Panc1 (cell line): ENCODE measurements around the gene C12orf54. TPM values are rescaled to one million over a fixed set of nuclear protein-coding genes. Genes with fewer than 3 reads are reported as not detected.
"Not testable (repeated sequence)": the region's sequence is repeated elsewhere in the genome, so short reads cannot be mapped to it uniquely, and the experiment has no call there.

Experiments used
- ATAC-seq: fragments of 200-7000 bp; cut with Tn5 transposase; 2 replicates; pipeline ENCODE4 v1.9.1; 2020; ENCODE audit warnings: mild to moderate bottlenecking, moderate library complexity
- BruUV-seq: library from RNA; stranded (reverse); fragments of 400-500 nt; replicated peaks from 2 replicates; lab custom pipeline; 2021; lab: Mats Ljungman, UMichigan
- CTCF ChIA-PET: fragments of 300-600 bp; sonication (Branson Sonifier 250); formaldehyde crosslinking; loops from one replicate; lab custom pipeline; 2022; ENCODE audit warnings: antibody characterized with exemption; lab: Charles Lee
- POLR2A ChIA-PET: fragments of 300-600 bp; sonication (Branson Sonifier 250); formaldehyde crosslinking; loops from one replicate; lab custom pipeline; 2022; ENCODE audit warnings: antibody characterized with exemption; lab: Charles Lee
- DNase-seq: peaks from one replicate; pipeline ENCODE4 v3.0.0-alpha.2; 2010; ENCODE audit warnings: low read depth, low spot score
- H3K27ac ChIP-seq: 2 replicates; pipeline ENCODE4 v1.5.1; 2011; ENCODE audit warnings: mild to moderate bottlenecking, low read length, inconsistent platforms
- H3K27me3 ChIP-seq: fragments of 200-500 bp; sonication (Bioruptor generic); 2 replicates; pipeline ENCODE4 v1.6.0; 2014; ENCODE audit warnings: low read length, inconsistent platforms; ENCODE audit not compliant: control insufficient read depth, insufficient read depth
- H3K36me3 ChIP-seq: fragments of 200-500 bp; sonication (Bioruptor generic); 2 replicates; pipeline ENCODE4 v1.5.1; 2014; ENCODE audit warnings: inconsistent platforms, mild to moderate bottlenecking, low read length, moderate library complexity; ENCODE audit not compliant: control insufficient read depth, insufficient read depth
- H3K4me1 ChIP-seq: 2 replicates; pipeline ENCODE4 v1.5.1; 2011; ENCODE audit warnings: inconsistent platforms, mild to moderate bottlenecking, low read length, moderate library complexity; ENCODE audit not compliant: control insufficient read depth, insufficient read depth
- H3K4me3 ChIP-seq, 2 experiments: 2 replicates each; pipeline ENCODE4 v1.5.1; 2011 to 2012; ENCODE audit warnings: low read depth in 2 of 2, low read length in 2 of 2, mild to moderate bottlenecking in 2 of 2, inconsistent platforms in 1 of 2, moderate library complexity in 1 of 2
- H3K9me3 ChIP-seq: fragments of 200-500 bp; sonication (Bioruptor generic); 2 replicates; pipeline ENCODE4 v1.5.1; 2014; ENCODE audit warnings: low read depth, mild to moderate bottlenecking, inconsistent platforms, low read length, moderate library complexity; ENCODE audit not compliant: control insufficient read depth, insufficient read depth
- CTCF ChIP-seq: fragments of 450-650 bp; IDR thresholded peaks from 2 replicates; pipeline ENCODE4 v1.5.1; 2017; ENCODE audit warnings: mild to moderate bottlenecking
- POLR2AphosphoS5 ChIP-seq: IDR thresholded peaks from 2 replicates; pipeline ENCODE4 v1.6.1; 2012; ENCODE audit warnings: mild to moderate bottlenecking, low read depth, low read length, moderate library complexity
- SIN3A ChIP-seq: IDR thresholded peaks from 2 replicates; pipeline ENCODE4 v1.6.1; 2012; ENCODE audit warnings: low read depth, mild to moderate bottlenecking, low read length, moderate library complexity, borderline replicate concordance; ENCODE audit not compliant: insufficient read depth
- in situ Hi-C: cut with HindIII; loops from 2 replicates; pipeline ENCODE4 v1.10.0; 2016; ENCODE audit warnings: low sequenced_read_pairs, low pct_unique_long_range_greater_than_20kb
- intact Hi-C: fragments of 100-400 bp; cut with micrococcal nuclease; formaldehyde crosslinking; loops from one replicate; pipeline ENCODE4 v1.10.0; 2022; ENCODE audit not compliant: unreplicated experiment
- total RNA-seq: library from RNA; stranded (reverse); gene quantifications from one replicate; pipeline ENCODE4 v1.2.1, GENCODE V29; 2021; ENCODE audit not compliant: unreplicated experiment
- TF ChIP-seq, protein P1 (sequence below), 2 experiments: IDR thresholded peaks; 2 replicates each; pipeline ENCODE4 v1.6.1; 2011 to 2012; ENCODE audit warnings: low read depth in 2 of 2, control low read depth in 1 of 2, low read length in 1 of 2, mild to moderate bottlenecking in 1 of 2, moderate library complexity in 1 of 2; ENCODE audit not compliant: insufficient read depth in 1 of 2

Gene C12orf54
- total RNA-seq, 1 experiment from 2014 or later, result not detected

- intact Hi-C loops (loop anchor here (5.0 kb wide), 1 partner anchor 254 kb away; no protein-coding TSS in a partner anchor), in situ Hi-C loops (no loop called here)
- ChIA-PET POLR2A (no interaction called here), CTCF (no interaction called here)
- Histone ChIP-seq H3K4me3 (no peak overlapping the region), H3K27me3 (peaks cover 13% of the 10 kb centered on the region), H3K36me3 (no peaks in the 10 kb centered on the region), H3K4me1 (no peaks in the 10 kb centered on the region), H3K27ac (no peak overlapping the region), H3K9me3 (no peaks in the 10 kb centered on the region)
- TF ChIP-seq POLR2AphosphoS5 (no peak), CTCF (no peak), SIN3A (no peak)
- BruUV-seq, result no TSS peak
- DNase-seq (no peak), ATAC-seq (no peak)
Observed at GRCh38 chr12:48451372-48451771, 30.9 kb upstream of the C12orf54 start.

GRCh38 chr12:48452961-48453360, 29.3 kb upstream of the C12orf54 start:
- H3K9me3 ChIP-seq, H3K27ac ChIP-seq, ATAC-seq, POLR2A ChIA-PET, H3K4me3 ChIP-seq, H3K4me1 ChIP-seq, in situ Hi-C loops, BruUV-seq, H3K36me3 ChIP-seq, DNase-seq: not testable (repeated sequence)
- CTCF ChIA-PET, result interaction anchor here (0.6 kb wide), 1 partner anchor 342 kb away, joined by 5 read pairs; no protein-coding TSS in a partner anchor
- intact Hi-C loops, result loop anchor here (5.0 kb wide), 1 partner anchor 256 kb away; no protein-coding TSS in a partner anchor
- H3K27me3 ChIP-seq, result peaks cover 12% of the 10 kb centered on the region; the same call in 1 of the 2 replicates

- CTCF ChIA-PET, result no interaction called here
- peaks cover 25% of the 10 kb centered on the region for H3K27me3 ChIP-seq
- DNase-seq (no peak), ATAC-seq (peak; percentile 71; the same call in 1 of the 2 replicates)
- no peaks in the 10 kb centered on the region for H3K9me3 ChIP-seq
- no TSS peak for BruUV-seq
- peak; percentile 61 for TF ChIP-seq CTCF
- TF ChIP-seq, protein P1, sequence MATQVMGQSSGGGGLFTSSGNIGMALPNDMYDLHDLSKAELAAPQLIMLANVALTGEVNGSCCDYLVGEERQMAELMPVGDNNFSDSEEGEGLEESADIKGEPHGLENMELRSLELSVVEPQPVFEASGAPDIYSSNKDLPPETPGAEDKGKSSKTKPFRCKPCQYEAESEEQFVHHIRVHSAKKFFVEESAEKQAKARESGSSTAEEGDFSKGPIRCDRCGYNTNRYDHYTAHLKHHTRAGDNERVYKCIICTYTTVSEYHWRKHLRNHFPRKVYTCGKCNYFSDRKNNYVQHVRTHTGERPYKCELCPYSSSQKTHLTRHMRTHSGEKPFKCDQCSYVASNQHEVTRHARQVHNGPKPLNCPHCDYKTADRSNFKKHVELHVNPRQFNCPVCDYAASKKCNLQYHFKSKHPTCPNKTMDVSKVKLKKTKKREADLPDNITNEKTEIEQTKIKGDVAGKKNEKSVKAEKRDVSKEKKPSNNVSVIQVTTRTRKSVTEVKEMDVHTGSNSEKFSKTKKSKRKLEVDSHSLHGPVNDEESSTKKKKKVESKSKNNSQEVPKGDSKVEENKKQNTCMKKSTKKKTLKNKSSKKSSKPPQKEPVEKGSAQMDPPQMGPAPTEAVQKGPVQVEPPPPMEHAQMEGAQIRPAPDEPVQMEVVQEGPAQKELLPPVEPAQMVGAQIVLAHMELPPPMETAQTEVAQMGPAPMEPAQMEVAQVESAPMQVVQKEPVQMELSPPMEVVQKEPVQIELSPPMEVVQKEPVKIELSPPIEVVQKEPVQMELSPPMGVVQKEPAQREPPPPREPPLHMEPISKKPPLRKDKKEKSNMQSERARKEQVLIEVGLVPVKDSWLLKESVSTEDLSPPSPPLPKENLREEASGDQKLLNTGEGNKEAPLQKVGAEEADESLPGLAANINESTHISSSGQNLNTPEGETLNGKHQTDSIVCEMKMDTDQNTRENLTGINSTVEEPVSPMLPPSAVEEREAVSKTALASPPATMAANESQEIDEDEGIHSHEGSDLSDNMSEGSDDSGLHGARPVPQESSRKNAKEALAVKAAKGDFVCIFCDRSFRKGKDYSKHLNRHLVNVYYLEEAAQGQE (IDR thresholded peaks at IDR 0.05; ENCODE audit: insufficient read depth in 1 of 2, low read depth in 2 of 2, low read length in 1 of 2), result no peak
- no peak for TF ChIP-seq SIN3A
- H3K36me3 ChIP-seq, result no peaks in the 10 kb centered on the region
- in situ Hi-C loops (no loop called here), intact Hi-C loops (loop anchor here (5.0 kb wide), 1 partner anchor 257 kb away; no protein-coding TSS in a partner anchor)
- no peak overlapping the region for H3K27ac ChIP-seq
- POLR2A ChIA-PET, result no interaction called here
- no peaks in the 10 kb centered on the region for H3K4me1 ChIP-seq
- H3K4me3 ChIP-seq, result no peak overlapping the region
Observed at GRCh38 chr12:48454667-48455066, 27.6 kb upstream of the C12orf54 start.
